ENCODE data around the gene CENPV.

The CENPV gene

GRCh38 chr17:16361874-16362273, 8.6 kb upstream of the CENPV start:
- DNase-seq (ENCODE audit: low spot score): no peak

- no peak for DNase-seq (ENCODE audit: low spot score)
Observed at GRCh38 chr17:16358394-16358793, 5.1 kb upstream of the CENPV start.

- no peak for DNase-seq (ENCODE audit: low spot score)
Observed at GRCh38 chr17:16354585-16354984, 1.3 kb upstream of the CENPV start.

- DNase-seq (ENCODE audit: low spot score): peak; percentile 73
Observed at GRCh38 chr17:16352667-16353316, 477 bp downstream of the CENPV start.

- peak; percentile 66 for DNase-seq (ENCODE audit: low spot score)
Observed at GRCh38 chr17:16352303-16352666, 984 bp downstream of the CENPV start.

GRCh38 chr17:16351831-16352230, 1.4 kb downstream of the CENPV start:
- no peak for DNase-seq (ENCODE audit: low spot score)

GRCh38 chr17:16349431-16349830, 3.8 kb downstream of the CENPV start:
- no peak for DNase-seq (ENCODE audit: low spot score)

- DNase-seq (ENCODE audit: low spot score): no peak
Observed at GRCh38 chr17:16348586-16348985, 4.7 kb downstream of the CENPV start.

GRCh38 chr17:16346721-16347271, 6.5 kb downstream of the CENPV start:
- DNase-seq (ENCODE audit: low spot score): no peak

- no peak for DNase-seq (ENCODE audit: low spot score)
Observed at GRCh38 chr17:16345565-16345964, 7.7 kb downstream of the CENPV start.

GRCh38 chr17:16343569-16343968, 9.7 kb downstream of the CENPV start:
- no peak for DNase-seq (ENCODE audit: low spot score)

- no peak for DNase-seq (ENCODE audit: low spot score)
Observed at GRCh38 chr17:16342979-16343378, 10.3 kb downstream of the CENPV start.

GRCh38 chr17:16339959-16340358, 13.3 kb downstream of the CENPV start:
- no peak for DNase-seq (ENCODE audit: low spot score)

- no peak for DNase-seq (ENCODE audit: low spot score)
Observed at GRCh38 chr17:16339402-16339801, 13.9 kb downstream of the CENPV start.

- DNase-seq (ENCODE audit: low spot score): no peak
Observed at GRCh38 chr17:16338391-16338790, 14.9 kb downstream of the CENPV start.

GRCh38 chr17:16329519-16330271, 23.6 kb downstream of the CENPV start:
- DNase-seq (ENCODE audit: low spot score): no peak

GRCh38 chr17:16328997-16329396, 24.3 kb downstream of the CENPV start:
- DNase-seq (ENCODE audit: low spot score): no peak

GRCh38 chr17:16327018-16327417, 26.3 kb downstream of the CENPV start:
- DNase-seq (ENCODE audit: low spot score): no peak

- DNase-seq (ENCODE audit: low spot score): no peak
Observed at GRCh38 chr17:16325964-16326363, 27.3 kb downstream of the CENPV start.

- no peak for DNase-seq (ENCODE audit: low spot score)
Observed at GRCh38 chr17:16322636-16323035, 30.6 kb downstream of the CENPV start.

- DNase-seq (ENCODE audit: low spot score): no peak
Observed at GRCh38 chr17:16319969-16320368, 33.3 kb downstream of the CENPV start.

- no peak for DNase-seq (ENCODE audit: low spot score)
Observed at GRCh38 chr17:16314859-16315258, 38.4 kb downstream of the CENPV start.

GRCh38 chr17:16314189-16314588, 39.1 kb downstream of the CENPV start:
- no peak for DNase-seq (ENCODE audit: low spot score)

All from left forelimb (tissue), 1 donor.